Caco-2 (cell line): ENCODE data around the gene SEZ6L2. TPM values are rescaled to one million over a fixed set of nuclear protein-coding genes. Genes with fewer than 3 reads are reported as not detected.

Experiments used
- BruUV-seq: library from RNA; stranded (reverse); fragments of 400-500 nt; replicated peaks from 2 replicates; lab custom pipeline; 2021; lab: Mats Ljungman, UMichigan
- CTCF ChIA-PET: fragments of 300-600 bp; sonication (Branson Sonifier 250); formaldehyde crosslinking; loops from one replicate; lab custom pipeline; 2022; ENCODE audit warnings: antibody characterized with exemption; lab: Charles Lee
- POLR2A ChIA-PET: fragments of 300-600 bp; sonication (Branson Sonifier 250); formaldehyde crosslinking; loops from one replicate; lab custom pipeline; 2022; ENCODE audit warnings: antibody characterized with exemption; lab: Charles Lee
- DNase-seq, 2 experiments: peaks; one replicate each; pipeline versions ENCODE4 v3.0.0 to v3.0.0-alpha.2; 2020 to 2022
- H3K27me3 ChIP-seq: replicated peaks from 2 replicates; pipeline ENCODE4 v1.6.0; 2011; ENCODE audit warnings: low read length; ENCODE audit not compliant: control insufficient read depth, insufficient read depth
- H3K36me3 ChIP-seq: 2 replicates; pipeline ENCODE4 v1.5.1; 2011; ENCODE audit warnings: low read length; ENCODE audit not compliant: control insufficient read depth, insufficient read depth
- H3K4me1 ChIP-seq: fragments of 250-450 bp; sonication (Bioruptor Pico); 2 replicates; pipeline ENCODE4 v1.5.1; 2020; ENCODE audit warnings: mild to moderate bottlenecking
- H3K4me3 ChIP-seq: 2 replicates; pipeline ENCODE4 v1.5.1; 2011; ENCODE audit warnings: low read depth, mild to moderate bottlenecking, control low read depth, low read length
- H3K9me3 ChIP-seq: fragments of 250-450 bp; sonication (Bioruptor Pico); 2 replicates; pipeline ENCODE4 v1.5.1; 2020; ENCODE audit warnings: mild to moderate bottlenecking, moderate library complexity
- H3K27ac Mint-ChIP-seq: one replicate; pipeline ENCODE4 v1.8.0; 2022; ENCODE audit warnings: mixed read lengths; ENCODE audit not compliant: unreplicated experiment
- H3K27me3 Mint-ChIP-seq: one replicate; pipeline ENCODE4 v1.8.0; 2022; ENCODE audit warnings: mixed read lengths; ENCODE audit not compliant: insufficient read depth, unreplicated experiment
- H3K36me3 Mint-ChIP-seq: one replicate; pipeline ENCODE4 v1.8.0; 2022; ENCODE audit warnings: mild to moderate bottlenecking, mixed read lengths; ENCODE audit not compliant: insufficient read depth, unreplicated experiment
- H3K4me1 Mint-ChIP-seq: one replicate; pipeline ENCODE4 v1.8.0; 2022; ENCODE audit warnings: low read depth, mixed read lengths; ENCODE audit not compliant: unreplicated experiment
- H3K4me3 Mint-ChIP-seq: one replicate; pipeline ENCODE4 v1.8.0; 2022; ENCODE audit warnings: mild to moderate bottlenecking, moderate library complexity, mixed read lengths; ENCODE audit not compliant: unreplicated experiment
- H3K9me3 Mint-ChIP-seq: one replicate; pipeline ENCODE4 v1.8.0; 2022; ENCODE audit warnings: mixed read lengths; ENCODE audit not compliant: unreplicated experiment
- CTCF ChIP-seq, 2 experiments: fragments of 200-600 bp in 1 of 2; IDR thresholded peaks; 1 replicate in 1 of 2; 2 replicates in 1 of 2; pipeline versions ENCODE4 v1.5.1 to v1.8.0; 2011 to 2022; ENCODE audit warnings: antibody characterized with exemption in 1 of 2, control low read depth in 1 of 2, inconsistent platforms in 1 of 2, low read depth in 1 of 2, low read length in 1 of 2, mild to moderate bottlenecking in 1 of 2, moderate library complexity in 1 of 2; ENCODE audit not compliant: insufficient read depth in 1 of 2, severe bottlenecking in 1 of 2, unreplicated experiment in 1 of 2
- intact Hi-C: fragments of 100-400 bp; cut with micrococcal nuclease; formaldehyde crosslinking; loops from one replicate; pipeline ENCODE4 v1.10.0; 2022; ENCODE audit not compliant: unreplicated experiment
- total RNA-seq: library from RNA; stranded (reverse); gene quantifications from 2 replicates; pipeline ENCODE4 v1.2.3, GENCODE V29; 2022

Gene SEZ6L2
- total RNA-seq, 1 experiment from 2014 or later, result 24.1 TPM

DNA sequence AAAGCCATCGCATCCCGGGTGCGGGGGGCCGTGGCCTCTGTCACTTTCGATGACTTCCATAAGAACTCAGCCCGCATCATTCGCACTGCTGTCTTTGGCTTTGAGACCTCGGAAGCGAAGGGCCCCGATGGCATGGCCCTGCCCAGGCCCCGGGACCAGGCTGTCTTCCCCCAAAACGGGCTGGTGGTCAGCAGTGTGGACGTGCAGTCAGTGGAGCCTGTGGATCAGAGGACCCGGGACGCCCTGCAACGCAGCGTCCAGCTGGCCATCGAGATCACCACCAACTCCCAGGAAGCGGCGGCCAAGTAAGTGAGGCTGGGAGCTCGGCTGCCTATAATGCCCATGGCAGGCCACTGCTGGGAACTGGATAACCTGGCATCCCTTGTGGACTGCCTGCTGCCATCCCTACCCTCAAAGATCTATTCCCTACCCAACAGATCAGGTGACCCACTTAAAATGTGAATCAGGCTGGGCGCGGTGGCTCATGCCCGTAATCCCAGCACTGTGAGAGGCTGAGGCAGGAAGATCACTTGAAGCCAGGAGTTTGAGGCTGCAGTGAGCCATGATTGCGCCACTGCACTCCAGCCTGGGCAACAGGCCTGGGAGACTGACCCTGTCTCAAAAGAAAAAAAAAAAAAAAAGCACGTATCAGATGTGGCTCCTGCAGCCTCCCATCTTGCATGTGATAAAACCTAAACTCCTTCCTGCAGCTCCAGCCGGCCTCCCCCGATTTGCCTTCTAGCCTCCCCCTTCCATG is 54.6 kb downstream of the SEZ6L2 start:
- Histone ChIP-seq H3K36me3 (peaks cover 3% of the 10 kb centered on the region; the same call in 1 of the 2 replicates), H3K4me3 (no peak overlapping the region), H3K9me3 (no peaks in the 10 kb centered on the region), H3K27me3 (no peaks in the 10 kb centered on the region), H3K4me1 (peaks cover 6% of the 10 kb centered on the region; the same call in 1 of the 2 replicates)
- H3K4me1 Mint-ChIP-seq, result peaks cover 6% of the 10 kb centered on the region
- CTCF ChIA-PET, result interaction anchor here (0.7 to 1.8 kb wide), 3 partner anchors 38 to 55 kb away, joined by 3 to 4 read pairs (median 3); partner anchors contain the start of gene SEZ6L2
- intact Hi-C loops, result no loop called here
- peaks cover 27% of the 10 kb centered on the region for H3K36me3 Mint-ChIP-seq
- no peak overlapping the region for H3K27ac Mint-ChIP-seq
- no peak overlapping the region for H3K4me3 Mint-ChIP-seq
- TF ChIP-seq CTCF (IDR thresholded peaks at IDR 0.05; ENCODE audit: insufficient read depth in 1 of 2, low read depth in 1 of 2, low read length in 1 of 2, severe bottlenecking in 1 of 2, unreplicated experiment in 1 of 2), result no peak
- POLR2A ChIA-PET, result no interaction called here
- no peaks in the 10 kb centered on the region for H3K9me3 Mint-ChIP-seq
- H3K27me3 Mint-ChIP-seq, result no peaks in the 10 kb centered on the region
- BruUV-seq, result no TSS peak
- no peak for DNase-seq

- Histone ChIP-seq H3K36me3 (peaks cover 3% of the 10 kb centered on the region; the same call in 1 of the 2 replicates), H3K9me3 (no peaks in the 10 kb centered on the region), H3K4me1 (no peaks in the 10 kb centered on the region), H3K27me3 (no peaks in the 10 kb centered on the region), H3K4me3 (no peak overlapping the region)
- Mint-ChIP-seq H3K36me3 (peaks cover 21% of the 10 kb centered on the region), H3K4me3 (no peak overlapping the region), H3K27ac (no peak overlapping the region), H3K4me1 (no peaks in the 10 kb centered on the region), H3K9me3 (no peaks in the 10 kb centered on the region), H3K27me3 (no peaks in the 10 kb centered on the region)
- no TSS peak for BruUV-seq
- CTCF ChIA-PET, result interaction anchor here (1.8 kb wide), 1 partner anchor 55 kb away, joined by 3 read pairs; the partner anchor contains the start of gene SEZ6L2
- POLR2A ChIA-PET, result no interaction called here
- no peak for TF ChIP-seq CTCF (IDR thresholded peaks at IDR 0.05; ENCODE audit: insufficient read depth in 1 of 2, low read depth in 1 of 2, low read length in 1 of 2, severe bottlenecking in 1 of 2, unreplicated experiment in 1 of 2)
- no peak for DNase-seq
- intact Hi-C loops, result no loop called here
Measured at GRCh38 chr16:29843931-29844330, 55.4 kb downstream of the SEZ6L2 start.

DNA sequence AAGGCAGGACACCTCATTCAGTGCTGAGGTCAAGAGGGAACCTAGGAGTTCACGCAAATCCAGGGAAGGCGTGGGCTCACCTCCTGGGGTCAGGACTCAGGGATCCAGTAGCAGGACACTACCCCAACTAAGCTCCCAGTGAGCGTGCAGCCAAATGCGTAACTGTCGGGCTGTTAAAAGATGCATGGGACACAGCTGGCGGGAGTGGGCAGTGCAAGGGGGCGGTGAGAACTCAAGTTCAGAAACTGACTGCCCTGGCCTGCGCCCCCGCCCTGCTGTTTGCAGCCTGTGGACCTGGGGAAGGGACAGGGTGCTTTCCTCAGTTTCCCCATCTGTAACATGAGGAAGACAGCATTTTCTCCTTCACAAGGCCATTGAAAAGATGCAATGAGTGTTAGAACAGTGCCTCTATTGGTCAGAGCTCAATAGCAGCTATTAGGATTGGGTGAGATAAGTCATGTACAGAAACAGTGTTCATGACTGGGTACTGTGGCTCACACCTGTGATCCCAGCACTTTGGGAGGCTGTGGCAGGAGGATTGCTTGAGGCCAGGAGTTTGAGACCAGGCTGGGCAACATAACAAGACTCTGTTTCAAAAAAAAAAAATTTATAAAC is 56.5 kb downstream of the SEZ6L2 start:
- ChIA-PET POLR2A (interaction anchor here (0.5 kb wide), 1 partner anchor 37 kb away, joined by 3 read pairs; the partner anchor contains the start of gene MAZ), CTCF (interaction anchor here (0.8 to 1.8 kb wide), 4 partner anchors 10 to 57 kb away, joined by 3 to 7 read pairs (median 4); partner anchors contain the start of gene SEZ6L2)

More for the DNA sequence above, 56.5 kb downstream of the SEZ6L2 start:
- H3K4me3 ChIP-seq, result no peak overlapping the region
- H3K4me1 Mint-ChIP-seq, result no peaks in the 10 kb centered on the region
- TF ChIP-seq CTCF (IDR thresholded peaks at IDR 0.05; ENCODE audit: insufficient read depth in 1 of 2, low read depth in 1 of 2, low read length in 1 of 2, severe bottlenecking in 1 of 2, unreplicated experiment in 1 of 2), result no peak
- intact Hi-C loops, result no loop called here
- no peaks in the 10 kb centered on the region for H3K27me3 ChIP-seq
- H3K9me3 Mint-ChIP-seq, result no peaks in the 10 kb centered on the region
- peaks cover 21% of the 10 kb centered on the region for H3K36me3 Mint-ChIP-seq
- no peak overlapping the region for H3K27ac Mint-ChIP-seq
- no peaks in the 10 kb centered on the region for H3K27me3 Mint-ChIP-seq
- H3K36me3 ChIP-seq, result peaks cover 3% of the 10 kb centered on the region; the same call in 1 of the 2 replicates
- no peaks in the 10 kb centered on the region for H3K9me3 ChIP-seq
- BruUV-seq, result no TSS peak
- no peak overlapping the region for H3K4me3 Mint-ChIP-seq
- no peaks in the 10 kb centered on the region for H3K4me1 ChIP-seq
- DNase-seq, result no peak
